Choroid plexus epithelial cell (primary cell): ENCODE results near the gene CD74.

Experiments
- DNase-seq: peaks from one replicate; pipeline ENCODE4 v3.0.0-alpha.2; 2010; ENCODE audit warnings: low read depth
- H3K4me3 ChIP-seq: 2 replicates; pipeline ENCODE4 v1.5.1; 2011; ENCODE audit warnings: low read depth, mild to moderate bottlenecking, control low read depth, low read length, moderate library complexity
- CTCF ChIP-seq: conservative IDR thresholded peaks from 2 replicates; pipeline ENCODE4 v1.5.1; 2011; ENCODE audit warnings: low read depth, mild to moderate bottlenecking, control low read depth, inconsistent platforms, low read length, moderate library complexity

Gene CD74

GRCh38 chr5:150408231-150408943 lies 4.3 kb downstream of the CD74 start:
- DNase-seq: no peak
- TF ChIP-seq CTCF: no peak
- H3K4me3 ChIP-seq: no peak overlapping the region

GRCh38 chr5:150407096-150407720 lies 5.5 kb downstream of the CD74 start:
- no peak for DNase-seq
- no peak for TF ChIP-seq CTCF
- no peak overlapping the region for H3K4me3 ChIP-seq

GRCh38 chr5:150406723-150407095 lies 6.0 kb downstream of the CD74 start:
- no peak overlapping the region for H3K4me3 ChIP-seq
- TF ChIP-seq CTCF: no peak
- no peak for DNase-seq

GRCh38 chr5:150406103-150406722 lies 6.5 kb downstream of the CD74 start:
- no peak for TF ChIP-seq CTCF
- H3K4me3 ChIP-seq: no peak overlapping the region
- DNase-seq: no peak

- DNase-seq: no peak
- no peak for TF ChIP-seq CTCF
- H3K4me3 ChIP-seq: no peak overlapping the region
Measured at GRCh38 chr5:150404941-150405816, 7.5 kb downstream of the CD74 start.

- no peak for TF ChIP-seq CTCF
- H3K4me3 ChIP-seq: no peak overlapping the region
Measured at GRCh38 chr5:150404535-150404934, 8.2 kb downstream of the CD74 start.

More at GRCh38 chr5:150404535-150404934, 8.2 kb downstream of the CD74 start:
- DNase-seq: no peak
